ENCODE data around the gene ARHGAP4.

ARHGAP4 gene

GRCh38 chrX:153870288-153870690, 55.8 kb downstream of the ARHGAP4 start:
- Histone ChIP-seq H3K9me3 (no peaks in the 10 kb centered on the region), H3K4me3 (ENCODE audit: low read depth, low read length) (no peak overlapping the region), H3K27me3 (no peaks in the 10 kb centered on the region), H3K36me3 (peaks cover 72% of the 10 kb centered on the region), H3K4me1 (peaks cover 20% of the 10 kb centered on the region)
- TF ChIP-seq CTCF (IDR thresholded peaks at IDR 0.05; ENCODE audit: low read depth, low read length): no peak
- DNase-seq: no peak

- Histone ChIP-seq H3K36me3 (peaks cover 78% of the 10 kb centered on the region), H3K4me1 (peaks cover 20% of the 10 kb centered on the region), H3K27me3 (no peaks in the 10 kb centered on the region), H3K9me3 (no peaks in the 10 kb centered on the region), H3K4me3 (ENCODE audit: low read depth, low read length) (no peak overlapping the region)
- no peak for TF ChIP-seq CTCF (IDR thresholded peaks at IDR 0.05; ENCODE audit: low read depth, low read length)
- no peak for DNase-seq
Measured at GRCh38 chrX:153869473-153870287, 56.4 kb downstream of the ARHGAP4 start.

GRCh38 chrX:153868576-153869472, 57.2 kb downstream of the ARHGAP4 start:
- Histone ChIP-seq H3K9me3 (no peaks in the 10 kb centered on the region), H3K36me3 (peaks cover 86% of the 10 kb centered on the region), H3K4me1 (peaks cover 29% of the 10 kb centered on the region), H3K27me3 (no peaks in the 10 kb centered on the region), H3K4me3 (ENCODE audit: low read depth, low read length) (no peak overlapping the region)
- no peak for TF ChIP-seq CTCF (IDR thresholded peaks at IDR 0.05; ENCODE audit: low read depth, low read length)
- no peak for DNase-seq

GRCh38 chrX:153867671-153868070, 58.4 kb downstream of the ARHGAP4 start:
- peaks cover 27% of the 10 kb centered on the region for H3K4me1 ChIP-seq
- no peaks in the 10 kb centered on the region for H3K9me3 ChIP-seq
- TF ChIP-seq CTCF (IDR thresholded peaks at IDR 0.05; ENCODE audit: low read depth, low read length): no peak
- DNase-seq: no peak
- H3K27me3 ChIP-seq: no peaks in the 10 kb centered on the region
- peaks cover 88% of the 10 kb centered on the region for H3K36me3 ChIP-seq
- H3K4me3 ChIP-seq (ENCODE audit: low read depth, low read length): no peak overlapping the region

GRCh38 chrX:153867139-153867538, 58.9 kb downstream of the ARHGAP4 start:
- TF ChIP-seq CTCF (IDR thresholded peaks at IDR 0.05; ENCODE audit: low read depth, low read length): no peak
- H3K36me3 ChIP-seq: peaks cover 88% of the 10 kb centered on the region
- H3K4me1 ChIP-seq: peaks cover 27% of the 10 kb centered on the region
- no peak for DNase-seq
- no peaks in the 10 kb centered on the region for H3K27me3 ChIP-seq
- no peaks in the 10 kb centered on the region for H3K9me3 ChIP-seq
- H3K4me3 ChIP-seq (ENCODE audit: low read depth, low read length): no peak overlapping the region
